Measurements from ENCODE around the gene ASB9. TPM values are rescaled to one million over a fixed set of nuclear protein-coding genes. Genes with fewer than 3 reads are reported as not detected.

ASB9 gene
- total RNA-seq, 1 experiment from 2014 or later: not detected

GRCh38 chrX:15292861-15293260, 23.0 kb upstream of the ASB9 start:
- Histone ChIP-seq H4K8ac (replicated peaks; ENCODE audit: insufficient read length, low read depth, low read length) (no peak overlapping the region), H3K27me3 (ENCODE audit: insufficient read depth, low read length) (no peaks in the 10 kb centered on the region), H4K5ac (ENCODE audit: insufficient read length, low read depth, low read length) (no peak overlapping the region), H3K9ac (ENCODE audit: extremely low read depth, insufficient read length, low read length) (no peak overlapping the region), H2BK12ac (ENCODE audit: insufficient read length, low read depth, low read length) (no peak overlapping the region), H2AFZ (ENCODE audit: low read length) (no peak overlapping the region), H3K56ac (ENCODE audit: insufficient read length, low read depth, low read length) (no peak overlapping the region), H3K23ac (ENCODE audit: insufficient read length, low read depth, low read length) (no peak overlapping the region), H3K4ac (ENCODE audit: low read depth, low read length) (no peak overlapping the region), H2BK15ac (ENCODE audit: low read depth, low read length) (no peak overlapping the region), H4K20me1 (ENCODE audit: control insufficient read depth, insufficient read depth, insufficient read length) (no peaks in the 10 kb centered on the region), H3K23me2 (ENCODE audit: insufficient read length, low read depth, low read length, poor library complexity, severe bottlenecking) (no peaks in the 10 kb centered on the region), H3K4me2 (ENCODE audit: insufficient read depth, insufficient read length, low read length) (no peak overlapping the region), H3K14ac (ENCODE audit: insufficient read depth, low read length) (no peak overlapping the region), H3K9me3 (ENCODE audit: control insufficient read depth, low read depth, low read length) (no peaks in the 10 kb centered on the region), H3K18ac (ENCODE audit: insufficient read length, low read depth, low read length) (no peak overlapping the region), H4K91ac (ENCODE audit: insufficient read length, low read depth, low read length) (no peak overlapping the region), H3K27ac (ENCODE audit: insufficient read length, low read depth, low read length) (no peak overlapping the region), H2BK5ac (ENCODE audit: insufficient read length, low read length) (no peak overlapping the region), H2AK5ac (ENCODE audit: insufficient read length, low read length) (no peak overlapping the region), H2BK120ac (ENCODE audit: low read depth, low read length, poor library complexity, severe bottlenecking) (no peak overlapping the region), H3K79me2 (ENCODE audit: insufficient read depth, low read length) (no peaks in the 10 kb centered on the region), H3K79me1 (ENCODE audit: insufficient read depth, low read depth, low read length, poor library complexity, severe bottlenecking) (no peaks in the 10 kb centered on the region), H3T11ph (ENCODE audit: low read length) (no peak overlapping the region), H3K4me1 (ENCODE audit: insufficient read depth, low read length) (no peaks in the 10 kb centered on the region), H2BK20ac (ENCODE audit: low read depth, low read length, poor library complexity, severe bottlenecking) (no peak overlapping the region)
- no peaks in the 10 kb centered on the region for H3K4me1 Mint-ChIP-seq
- H3K36me3 Mint-ChIP-seq (ENCODE audit: insufficient read depth in 1 of 3, low read depth in 3 of 3): no peaks in the 10 kb centered on the region
- no peaks in the 10 kb centered on the region for H3K27me3 Mint-ChIP-seq (ENCODE audit: low read depth)
- no peak overlapping the region for H3K27ac Mint-ChIP-seq
- TF ChIP-seq CTCF (conservative IDR thresholded peaks at IDR 0.05): no peak
- no peak overlapping the region for H3K4me3 Mint-ChIP-seq
- no peak for DNase-seq
- H3K9me3 Mint-ChIP-seq: peaks cover 18 to 33% of the 10 kb centered on the region in 2 experiments
- no CpG with 5 or more reads among the region's 3 CpGs for WGBS (ENCODE audit: extremely low coverage, insufficient read length, low lambda C conversion rate)
